Activated naive CD8-positive, alpha-beta T cell treated with anti-CD3 and anti-CD28 coated beads, Interleukin-2, amount 10 ng/mL, durations not matched to agents 7 days and 5 days (primary cell): ENCODE data around the gene GPD2. TPM values are rescaled to one million over a fixed set of nuclear protein-coding genes. Genes with fewer than 3 reads are reported as not detected.
"Not testable (repeated sequence)": the region's sequence is repeated elsewhere in the genome, so short reads cannot be mapped to it uniquely, and the experiment has no call there.

Source experiments
- ATAC-seq: fragments of 150-1000 bp; cut with Tn5 transposase; one replicate; pipeline ENCODE4 v1.10.0; 2021; ENCODE audit warnings: low read depth, moderate library complexity
- POLR2A ChIA-PET: fragments of 350-600 bp; sonication (Branson Sonifier 250); formaldehyde crosslinking; loops from one replicate; lab custom pipeline; 2021; ENCODE audit warnings: antibody characterized with exemption; lab: Charles Lee
- DNase-seq: peaks from one replicate; pipeline ENCODE4 v3.0.0; 2021
- H3K27ac Mint-ChIP-seq: one replicate; pipeline ENCODE4 v1.8.0; 2022; ENCODE audit warnings: mild to moderate bottlenecking, mixed read lengths
- H3K27me3 Mint-ChIP-seq: one replicate; pipeline ENCODE4 v1.8.0; 2022; ENCODE audit warnings: mild to moderate bottlenecking, moderate library complexity, mixed read lengths
- H3K36me3 Mint-ChIP-seq: one replicate; pipeline ENCODE4 v1.8.0; 2021; ENCODE audit warnings: mild to moderate bottlenecking, mixed read lengths
- H3K4me1 Mint-ChIP-seq: one replicate; pipeline ENCODE4 v1.8.0; 2021; ENCODE audit warnings: mixed read lengths
- H3K4me3 Mint-ChIP-seq: one replicate; pipeline ENCODE4 v1.8.0; 2022; ENCODE audit warnings: mild to moderate bottlenecking, moderate library complexity, mixed read lengths
- H3K9me3 Mint-ChIP-seq: one replicate; pipeline ENCODE4 v1.8.0; 2021; ENCODE audit warnings: mixed read lengths
- total RNA-seq, 2 experiments: library from RNA; stranded (reverse); gene quantifications; one replicate each; pipeline ENCODE4 v1.2.3, GENCODE V29; 2021

GPD2 gene
- total RNA-seq, 2 experiments from 2014 or later, result 16.8 to 19.8 TPM

GRCh38 chr2:156601855-156602551 is 165.8 kb downstream of the GPD2 start:
- Mint-ChIP-seq H3K36me3 (no peaks in the 10 kb centered on the region), H3K4me3 (no peak overlapping the region), H3K27me3 (peaks cover 13% of the 10 kb centered on the region), H3K4me1 (no peaks in the 10 kb centered on the region), H3K27ac (no peak overlapping the region), H3K9me3 (no peaks in the 10 kb centered on the region)
- POLR2A ChIA-PET, result no interaction called here
- DNase-seq (no peak), ATAC-seq (no peak)

GRCh38 chr2:156602552-156602933 is 166.4 kb downstream of the GPD2 start:
- H3K27ac Mint-ChIP-seq, result no peak overlapping the region
- H3K36me3 Mint-ChIP-seq, result no peaks in the 10 kb centered on the region
- H3K27me3 Mint-ChIP-seq, result peaks cover 10% of the 10 kb centered on the region
- no peaks in the 10 kb centered on the region for H3K4me1 Mint-ChIP-seq
- ATAC-seq (no peak), DNase-seq (no peak)
- H3K4me3 Mint-ChIP-seq, result no peak overlapping the region
- POLR2A ChIA-PET, result no interaction called here
- no peaks in the 10 kb centered on the region for H3K9me3 Mint-ChIP-seq

DNA sequence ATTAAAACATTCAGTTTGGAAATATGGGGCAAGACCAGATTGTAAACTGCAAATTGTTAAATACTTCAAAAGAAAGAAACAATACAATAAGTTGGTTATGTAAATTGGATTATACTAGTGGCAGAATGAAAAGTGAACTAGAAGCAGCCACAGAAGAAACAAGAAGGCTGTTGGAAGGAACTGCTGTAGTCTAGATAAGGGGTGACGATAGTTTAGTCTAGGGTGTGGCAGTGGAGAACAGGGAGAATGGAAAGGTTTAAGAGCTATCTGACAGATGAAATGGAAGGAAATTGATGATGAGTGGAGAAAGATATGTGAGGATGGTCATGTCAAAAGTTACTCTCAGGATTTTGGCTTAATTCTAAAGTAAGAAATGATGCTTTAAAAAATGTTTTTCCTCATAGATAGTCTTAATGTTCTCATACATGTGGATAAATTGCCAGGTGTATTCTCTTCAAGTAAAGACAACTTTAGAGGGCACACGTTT is 179.7 kb downstream of the GPD2 start:
- POLR2A ChIA-PET, result no interaction called here
- Mint-ChIP-seq H3K9me3 (no peaks in the 10 kb centered on the region), H3K4me1 (no peaks in the 10 kb centered on the region), H3K27me3 (peaks cover 6% of the 10 kb centered on the region), H3K4me3 (no peak overlapping the region), H3K36me3 (no peaks in the 10 kb centered on the region), H3K27ac (no peak overlapping the region)
- ATAC-seq (no peak), DNase-seq (no peak)

DNA sequence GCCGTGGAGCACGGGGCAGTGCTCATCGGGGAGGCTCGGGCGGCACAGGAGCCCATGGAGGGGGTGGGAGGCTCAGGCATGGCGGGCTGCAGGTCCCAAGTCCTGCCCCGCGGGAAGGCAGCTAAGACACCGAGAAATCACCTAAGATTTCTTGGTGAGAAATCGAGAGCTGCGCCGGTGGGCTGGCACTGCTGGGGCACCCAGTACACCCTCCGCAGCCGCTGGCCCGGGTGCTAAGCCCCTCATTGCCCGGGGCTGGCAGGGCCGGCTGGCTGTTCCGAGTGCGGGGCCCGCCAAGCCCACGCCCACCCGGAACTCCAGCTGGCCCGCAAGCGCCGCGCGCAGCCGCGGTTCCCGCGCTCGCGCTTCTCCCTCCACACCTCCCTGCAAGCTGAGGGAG is 181.9 kb downstream of the GPD2 start:
- POLR2A ChIA-PET, H3K36me3 Mint-ChIP-seq, H3K4me1 Mint-ChIP-seq, ATAC-seq, H3K9me3 Mint-ChIP-seq, H3K4me3 Mint-ChIP-seq, H3K27ac Mint-ChIP-seq, DNase-seq, H3K27me3 Mint-ChIP-seq: not testable (repeated sequence)

GRCh38 chr2:156619021-156619539 is 182.9 kb downstream of the GPD2 start:
- Mint-ChIP-seq H3K9me3 (no peaks in the 10 kb centered on the region), H3K27ac (no peak overlapping the region), H3K4me1 (no peaks in the 10 kb centered on the region), H3K36me3 (no peaks in the 10 kb centered on the region), H3K4me3 (no peak overlapping the region), H3K27me3 (peaks cover 7% of the 10 kb centered on the region)
- POLR2A ChIA-PET, result no interaction called here
- DNase-seq, result no peak
- no peak for ATAC-seq

- H3K36me3 Mint-ChIP-seq, result no peaks in the 10 kb centered on the region
- POLR2A ChIA-PET, result no interaction called here
- no peaks in the 10 kb centered on the region for H3K9me3 Mint-ChIP-seq
- no peaks in the 10 kb centered on the region for H3K4me1 Mint-ChIP-seq
- peaks cover 7% of the 10 kb centered on the region for H3K27me3 Mint-ChIP-seq
- ATAC-seq (no peak), DNase-seq (no peak)
- H3K4me3 Mint-ChIP-seq, result no peak overlapping the region
- no peak overlapping the region for H3K27ac Mint-ChIP-seq
These were observed 186.3 kb downstream of the GPD2 start for GRCh38 chr2:156622491-156622890.

- no peaks in the 10 kb centered on the region for H3K9me3 Mint-ChIP-seq
- DNase-seq (no peak), ATAC-seq (no peak)
- H3K27me3 Mint-ChIP-seq, result peaks cover 14% of the 10 kb centered on the region
- H3K4me3 Mint-ChIP-seq, result no peak overlapping the region
- no peaks in the 10 kb centered on the region for H3K36me3 Mint-ChIP-seq
- no peak overlapping the region for H3K27ac Mint-ChIP-seq
- POLR2A ChIA-PET, result no interaction called here
- no peaks in the 10 kb centered on the region for H3K4me1 Mint-ChIP-seq
These were observed 189.4 kb downstream of the GPD2 start for GRCh38 chr2:156625360-156626170.

DNA sequence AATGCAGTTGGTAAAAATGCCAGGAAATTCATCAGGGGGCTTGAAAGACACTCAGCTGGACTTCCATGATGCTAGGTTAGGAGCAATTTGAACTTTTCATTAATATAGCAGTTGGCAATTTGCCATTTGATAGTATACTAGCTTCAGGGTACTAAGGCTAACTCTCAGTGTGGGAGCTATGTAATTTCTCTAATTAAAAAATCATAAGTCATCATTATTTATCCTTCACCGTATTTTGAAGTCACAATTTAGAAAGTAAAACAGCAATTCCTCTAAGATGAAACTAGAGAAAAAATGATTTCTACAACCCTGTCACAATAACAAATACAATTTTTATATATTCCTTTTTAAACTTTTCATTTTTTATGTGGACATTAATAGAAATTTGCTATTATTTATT is 190.8 kb downstream of the GPD2 start:
- no peak overlapping the region for H3K27ac Mint-ChIP-seq
- H3K27me3 Mint-ChIP-seq, result peaks cover 19% of the 10 kb centered on the region

GRCh38 chr2:156630579-156631337 is 194.6 kb downstream of the GPD2 start:
- no peaks in the 10 kb centered on the region for H3K36me3 Mint-ChIP-seq
- ATAC-seq, result no peak
- POLR2A ChIA-PET, result no interaction called here

More for the DNA sequence above, 190.8 kb downstream of the GPD2 start:
- H3K4me1 Mint-ChIP-seq, result no peaks in the 10 kb centered on the region
- DNase-seq (no peak), ATAC-seq (no peak)
- H3K9me3 Mint-ChIP-seq, result no peaks in the 10 kb centered on the region
- H3K4me3 Mint-ChIP-seq, result no peak overlapping the region
- H3K36me3 Mint-ChIP-seq, result no peaks in the 10 kb centered on the region
- POLR2A ChIA-PET, result no interaction called here

DNA sequence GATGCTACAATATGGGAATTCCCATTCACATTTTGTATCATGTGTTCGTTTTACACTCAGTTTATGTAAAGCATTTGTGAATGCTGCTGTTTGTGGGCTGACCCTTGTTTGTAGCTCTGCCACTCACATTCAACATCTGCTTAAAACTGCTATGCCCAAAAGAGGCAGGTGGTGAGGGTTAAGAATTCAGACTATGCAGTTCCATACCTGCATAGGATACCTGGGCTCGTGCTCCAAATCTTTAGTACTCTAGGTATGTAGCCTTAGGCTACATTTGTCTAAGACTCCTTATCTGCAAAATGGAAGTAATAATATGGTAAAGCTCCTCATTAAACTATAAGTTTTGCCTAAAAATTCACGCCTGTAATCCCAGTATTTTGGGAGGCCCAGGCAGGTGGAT is 199.5 kb downstream of the GPD2 start:
- Mint-ChIP-seq H3K9me3 (no peaks in the 10 kb centered on the region), H3K4me1 (no peaks in the 10 kb centered on the region), H3K27ac (no peak overlapping the region), H3K27me3 (peaks cover 11% of the 10 kb centered on the region), H3K36me3 (no peaks in the 10 kb centered on the region), H3K4me3 (no peak overlapping the region)
- POLR2A ChIA-PET, result no interaction called here
- ATAC-seq (no peak), DNase-seq (no peak)

More at GRCh38 chr2:156630579-156631337, 194.6 kb downstream of the GPD2 start:
- H3K27me3 Mint-ChIP-seq, result peaks cover 17% of the 10 kb centered on the region
- no peaks in the 10 kb centered on the region for H3K4me1 Mint-ChIP-seq
- H3K9me3 Mint-ChIP-seq, result no peaks in the 10 kb centered on the region
- H3K27ac Mint-ChIP-seq, result no peak overlapping the region
- no peak for DNase-seq
- no peak overlapping the region for H3K4me3 Mint-ChIP-seq

Other genes starting within 250 kb of the GPD2 start
- 1 to 10 TPM; 3.0 to 3.2 TPM for gene NR4A2, start 103.7 kb upstream of the GPD2 start, total RNA-seq